PFSK-1 (cell line): ENCODE results near the gene P2RY13.

Experiments
- FOXP2 ChIP-seq: optimal IDR thresholded peaks from 2 replicates; pipeline ENCODE3; 2011; ENCODE audit warnings: borderline replicate concordance, control low read depth, inconsistent platforms; ENCODE audit not compliant: insufficient read depth; ENCODE audit errors: extremely low read length, extremely low read depth
- POLR2AphosphoS5 ChIP-seq: IDR thresholded peaks from 2 replicates; pipeline ENCODE4 v1.6.1; 2012; ENCODE audit warnings: low read depth, mild to moderate bottlenecking, control low read depth, low read length, moderate library complexity
- REST ChIP-seq, 2 experiments: IDR thresholded peaks; 2 replicates each; pipeline versions ENCODE4 v1.6.1 to v1.8.0; 2011 to 2012; ENCODE audit warnings: low read depth in 2 of 2, low read length in 2 of 2, control low read depth in 1 of 2, inconsistent platforms in 1 of 2, mild to moderate bottlenecking in 1 of 2, moderate library complexity in 1 of 2; ENCODE audit not compliant: insufficient read depth in 1 of 2
- SIN3A ChIP-seq: IDR thresholded peaks from 2 replicates; pipeline ENCODE4 v1.6.1; 2012; ENCODE audit warnings: mild to moderate bottlenecking, low read length, moderate library complexity, borderline replicate concordance; ENCODE audit not compliant: insufficient read depth
- TAF1 ChIP-seq: IDR thresholded peaks from 2 replicates; pipeline ENCODE4 v1.6.1; 2012; ENCODE audit warnings: low read length, control low read depth, borderline replicate concordance; ENCODE audit not compliant: insufficient read depth

Gene P2RY13

GRCh38 chr3:151316267-151316991 lies 12.9 kb downstream of the P2RY13 start, which contains the start of gene GPR87:
GPR87 (minus strand) TSS chr3:151316820; CDS start chr3:151300100, 16,720 bp downstream.
- TF ChIP-seq TAF1 (no peak), FOXP2 (no peak), SIN3A (no peak), POLR2AphosphoS5 (no peak), REST (IDR thresholded peaks at IDR 0.05; ENCODE audit: insufficient read depth in 1 of 2, low read depth in 2 of 2, low read length in 2 of 2) (no peak)

GRCh38 chr3:151315846-151316245 lies 13.5 kb downstream of the P2RY13 start:
- TF ChIP-seq FOXP2: no peak

- TF ChIP-seq SIN3A (no peak), REST (IDR thresholded peaks at IDR 0.05; ENCODE audit: insufficient read depth in 1 of 2, low read depth in 2 of 2, low read length in 2 of 2) (no peak), POLR2AphosphoS5 (no peak), FOXP2 (no peak), TAF1 (no peak)
Observed at GRCh38 chr3:151315136-151315535, 14.2 kb downstream of the P2RY13 start.

GRCh38 chr3:151314593-151314992 lies 14.8 kb downstream of the P2RY13 start:
- TF ChIP-seq REST (IDR thresholded peaks at IDR 0.05; ENCODE audit: insufficient read depth in 1 of 2, low read depth in 2 of 2, low read length in 2 of 2) (no peak), SIN3A (no peak), POLR2AphosphoS5 (no peak), FOXP2 (no peak), TAF1 (no peak)

GRCh38 chr3:151314137-151314536 lies 15.2 kb downstream of the P2RY13 start:
- TF ChIP-seq TAF1 (no peak), REST (IDR thresholded peaks at IDR 0.05; ENCODE audit: insufficient read depth in 1 of 2, low read depth in 2 of 2, low read length in 2 of 2) (no peak), POLR2AphosphoS5 (no peak), SIN3A (no peak), FOXP2 (no peak)
